GM06990 (cell line): Measurements from ENCODE around the gene DENND2C.
A peak's percentile ranks its signal among the peaks of the same experiment; 100 is the strongest.

ENCODE experiments used
- DNase-seq: peaks from one replicate; pipeline ENCODE4 v3.0.0-alpha.2; 2011; ENCODE audit not compliant: insufficient read length; ENCODE audit errors: extremely low read depth
- H3K27me3 ChIP-seq: replicated peaks from 2 replicates; pipeline ENCODE4 v1.6.0; 2011; ENCODE audit warnings: low read length; ENCODE audit not compliant: control insufficient read depth, insufficient read depth
- H3K36me3 ChIP-seq: 2 replicates; pipeline ENCODE4 v1.5.1; 2011; ENCODE audit warnings: low read length; ENCODE audit not compliant: control insufficient read depth, insufficient read depth
- H3K4me3 ChIP-seq: replicated peaks from 2 replicates; pipeline ENCODE4 v1.5.1; 2011; ENCODE audit warnings: low read depth, mild to moderate bottlenecking, control low read depth, low read length
- TF ChIP-seq, protein P1 (sequence below): IDR thresholded peaks from 2 replicates; pipeline ENCODE4 v1.5.1; 2011; ENCODE audit warnings: low read length, control low read depth, mild to moderate bottlenecking, inconsistent platforms; ENCODE audit not compliant: insufficient read depth, poor library complexity, severe bottlenecking

DENND2C gene, protein sequence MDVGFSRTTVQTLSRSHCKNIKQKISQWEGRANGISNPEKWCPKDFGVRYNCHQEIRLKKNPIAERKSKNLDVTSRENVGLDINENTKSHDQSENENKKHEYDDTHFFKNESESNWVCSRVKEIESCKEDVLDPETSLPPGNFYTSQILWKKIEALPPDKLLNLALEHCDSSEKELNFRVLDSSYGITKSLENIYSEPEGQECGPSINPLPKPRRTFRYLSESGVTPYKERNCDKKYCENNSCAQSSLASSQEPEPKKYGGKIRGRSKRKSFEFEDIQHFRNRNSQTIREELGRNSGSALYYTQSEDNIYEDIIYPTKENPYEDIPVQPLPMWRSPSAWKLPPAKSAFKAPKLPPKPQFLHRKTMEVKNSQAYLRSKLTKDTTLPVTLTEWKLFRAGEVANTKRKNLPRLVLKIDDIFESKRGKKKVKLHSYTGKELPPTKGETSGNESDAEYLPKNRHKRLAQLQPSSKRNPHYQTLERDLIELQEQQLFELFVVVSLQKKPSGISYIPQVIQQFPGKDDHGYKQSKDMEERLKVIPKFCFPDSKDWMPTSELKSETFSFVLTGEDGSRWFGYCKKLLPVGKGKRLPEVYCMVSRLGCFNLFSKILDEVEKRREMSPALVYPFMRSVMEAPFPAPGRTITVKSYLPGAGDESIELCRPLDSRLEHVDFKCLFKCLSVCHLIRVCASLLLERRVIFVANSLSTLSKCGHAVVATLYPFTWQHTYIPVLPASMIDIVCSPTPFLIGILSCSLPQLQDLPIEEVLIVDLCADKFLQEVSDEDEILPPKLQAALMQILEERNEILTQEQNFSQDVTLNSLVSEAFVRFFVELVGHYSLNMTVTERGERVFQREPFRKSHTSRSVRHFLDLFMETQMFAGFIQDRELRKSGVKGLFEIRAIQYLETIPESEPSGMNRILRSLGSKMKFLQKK

DNA sequence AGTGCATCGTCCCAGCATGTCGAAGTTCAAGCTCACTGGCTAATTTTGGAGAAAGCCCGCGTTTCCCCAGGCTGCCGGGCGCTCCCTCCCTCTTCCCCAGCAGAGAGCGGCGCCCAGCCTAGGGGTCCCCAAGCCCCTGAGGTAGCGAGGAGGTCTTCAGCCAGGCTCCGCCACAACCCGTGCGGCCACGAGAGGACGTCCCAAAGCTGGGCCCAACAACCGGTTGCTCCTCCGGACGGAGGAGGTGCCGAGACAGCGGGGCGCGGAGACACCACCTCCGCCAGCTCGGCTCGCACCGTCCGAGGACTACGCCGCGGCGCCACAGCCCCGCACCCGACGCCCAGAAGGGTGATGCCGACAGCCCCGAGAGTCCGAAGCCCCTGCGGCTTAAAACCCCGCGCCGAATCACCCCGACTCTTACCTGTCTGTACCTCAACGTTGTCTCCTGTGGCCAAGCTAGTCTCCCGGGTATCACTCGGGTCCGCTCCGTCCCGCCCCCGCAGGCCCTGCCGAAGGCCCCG, at the start of gene DENND2C:
Gene DENND2C (minus strand): TSS at position 488 of the 521 bp plus-strand sequence. CDS start 44,065 bp downstream, outside the sequence.
- Histone ChIP-seq H3K4me3 (peak within 1 kb of the TSS; percentile 63), H3K27me3 (no peaks in the 10 kb centered on the region), H3K36me3 (no peaks in the 10 kb centered on the region)
- TF ChIP-seq, protein P1, sequence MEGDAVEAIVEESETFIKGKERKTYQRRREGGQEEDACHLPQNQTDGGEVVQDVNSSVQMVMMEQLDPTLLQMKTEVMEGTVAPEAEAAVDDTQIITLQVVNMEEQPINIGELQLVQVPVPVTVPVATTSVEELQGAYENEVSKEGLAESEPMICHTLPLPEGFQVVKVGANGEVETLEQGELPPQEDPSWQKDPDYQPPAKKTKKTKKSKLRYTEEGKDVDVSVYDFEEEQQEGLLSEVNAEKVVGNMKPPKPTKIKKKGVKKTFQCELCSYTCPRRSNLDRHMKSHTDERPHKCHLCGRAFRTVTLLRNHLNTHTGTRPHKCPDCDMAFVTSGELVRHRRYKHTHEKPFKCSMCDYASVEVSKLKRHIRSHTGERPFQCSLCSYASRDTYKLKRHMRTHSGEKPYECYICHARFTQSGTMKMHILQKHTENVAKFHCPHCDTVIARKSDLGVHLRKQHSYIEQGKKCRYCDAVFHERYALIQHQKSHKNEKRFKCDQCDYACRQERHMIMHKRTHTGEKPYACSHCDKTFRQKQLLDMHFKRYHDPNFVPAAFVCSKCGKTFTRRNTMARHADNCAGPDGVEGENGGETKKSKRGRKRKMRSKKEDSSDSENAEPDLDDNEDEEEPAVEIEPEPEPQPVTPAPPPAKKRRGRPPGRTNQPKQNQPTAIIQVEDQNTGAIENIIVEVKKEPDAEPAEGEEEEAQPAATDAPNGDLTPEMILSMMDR, result peak; percentile 35
- DNase-seq, result no peak

DNA sequence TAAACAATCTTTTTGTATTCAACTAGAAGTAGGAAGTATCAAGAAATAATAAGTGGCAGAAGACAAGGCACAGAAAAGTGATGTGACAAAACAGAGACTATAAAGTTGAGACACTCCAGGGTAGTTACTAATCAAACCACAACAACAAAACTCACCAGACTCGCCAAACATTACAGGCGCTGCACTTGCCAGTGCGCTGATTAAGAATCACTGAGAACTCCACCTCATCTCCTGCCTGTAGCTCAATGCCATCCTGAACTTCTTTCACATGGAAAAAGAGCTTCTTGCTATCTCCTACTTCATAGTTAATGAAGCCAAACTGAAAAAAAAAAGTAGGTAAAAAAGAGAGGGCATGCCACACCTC, 49.6 kb upstream of the DENND2C start:
- H3K4me3 ChIP-seq, result no peak overlapping the region
- no peaks in the 10 kb centered on the region for H3K27me3 ChIP-seq
- DNase-seq, result no peak
- H3K36me3 ChIP-seq, result peaks cover 12% of the 10 kb centered on the region
- TF ChIP-seq, protein P1, result no peak

DNA sequence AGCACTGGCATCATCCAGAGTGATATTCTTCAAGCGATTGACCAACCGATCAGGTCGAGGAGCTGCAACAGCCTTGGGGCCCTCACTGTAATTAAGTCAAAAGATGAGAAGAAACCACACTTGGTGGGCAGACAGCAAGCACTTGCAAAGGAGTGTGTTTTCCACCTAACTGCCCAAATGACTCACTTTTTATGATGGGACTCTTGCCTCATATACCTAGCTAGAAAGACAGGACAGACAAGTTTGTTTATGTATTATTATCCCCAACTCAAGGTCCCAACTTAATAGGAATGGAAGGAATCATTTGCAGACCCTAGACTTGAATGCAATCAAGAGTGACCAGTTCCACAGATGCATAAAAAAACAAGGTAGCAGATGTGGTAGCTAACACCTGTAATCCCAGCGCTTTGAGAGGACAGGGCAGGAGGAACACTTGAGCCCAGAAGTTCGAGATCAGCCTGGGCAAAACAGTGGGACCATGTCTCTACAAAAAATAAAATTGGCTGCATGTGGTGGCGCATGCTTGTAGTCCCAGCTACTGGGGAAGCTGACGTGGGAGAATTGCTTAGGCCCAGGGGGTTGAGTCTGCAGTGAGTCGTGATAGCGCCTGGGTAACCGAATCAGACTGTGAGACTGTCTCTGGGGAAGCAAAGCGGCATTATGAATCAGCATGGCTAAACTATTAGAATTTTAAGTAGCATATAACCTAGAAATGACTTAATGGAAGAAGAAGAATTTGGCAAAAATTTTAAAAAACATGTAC, 49.0 kb upstream of the DENND2C start:
- peaks cover 12% of the 10 kb centered on the region for H3K36me3 ChIP-seq
- H3K4me3 ChIP-seq, result no peak overlapping the region
- no peaks in the 10 kb centered on the region for H3K27me3 ChIP-seq
- no peak for DNase-seq
- TF ChIP-seq, protein P1, result no peak

DNA sequence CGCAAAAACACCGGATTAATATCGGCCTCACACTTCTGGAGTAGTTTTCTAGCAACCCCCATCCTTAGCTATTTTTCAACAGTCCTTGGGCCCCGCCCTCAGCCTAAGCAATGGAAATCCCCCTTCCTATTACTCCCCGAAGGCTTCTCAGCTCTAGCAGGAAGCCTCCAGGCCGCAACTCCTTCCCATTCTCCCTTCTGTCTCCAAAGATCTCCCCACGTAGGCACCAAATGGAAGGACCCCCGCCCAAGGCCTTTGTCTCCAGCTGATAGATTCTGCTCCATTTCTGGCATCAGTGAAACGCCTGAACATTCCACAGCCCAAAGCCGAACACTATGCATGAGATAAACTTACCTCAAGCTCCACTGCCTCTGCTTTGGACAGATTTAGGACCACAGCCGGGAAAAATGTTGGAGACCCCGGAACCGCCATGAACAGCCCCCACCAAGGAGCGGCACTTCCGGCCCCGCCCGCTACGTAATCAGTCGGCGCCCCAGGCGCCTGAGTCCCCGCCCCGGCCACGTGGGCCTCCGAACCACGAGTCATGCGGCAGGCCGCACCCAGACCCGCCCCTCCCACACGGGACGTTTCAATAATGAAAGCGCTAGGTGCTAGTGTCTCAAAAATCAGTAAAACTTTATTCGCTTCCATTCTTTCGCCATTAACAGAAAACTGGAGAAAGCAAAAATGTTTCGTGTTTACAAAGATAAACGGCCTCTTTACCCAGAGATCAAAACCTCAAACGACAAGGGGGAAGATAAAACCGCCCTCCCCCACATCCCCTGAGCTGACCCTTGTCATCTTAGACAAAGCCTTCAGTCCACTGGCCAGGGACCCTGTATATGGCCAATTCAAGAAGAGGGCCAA, 46.7 kb upstream of the DENND2C start, which contains the start of gene NRAS:
Gene NRAS (minus strand): TSS at position 468 of the 867 bp plus-strand sequence. CDS start 611 bp downstream, outside the sequence.
- Histone ChIP-seq H3K27me3 (no peaks in the 10 kb centered on the region), H3K4me3 (peak within 1 kb of the TSS; percentile 96), H3K36me3 (peaks cover 15% of the 10 kb centered on the region)
- TF ChIP-seq, protein P1, result no peak
- peak; percentile 92 for DNase-seq
